ENCODE data around the gene STAU1.
"Not testable (repeated sequence)": the region's sequence is repeated elsewhere in the genome, so short reads cannot be mapped to it uniquely, and the experiment has no call there.

The STAU1 gene

DNA sequence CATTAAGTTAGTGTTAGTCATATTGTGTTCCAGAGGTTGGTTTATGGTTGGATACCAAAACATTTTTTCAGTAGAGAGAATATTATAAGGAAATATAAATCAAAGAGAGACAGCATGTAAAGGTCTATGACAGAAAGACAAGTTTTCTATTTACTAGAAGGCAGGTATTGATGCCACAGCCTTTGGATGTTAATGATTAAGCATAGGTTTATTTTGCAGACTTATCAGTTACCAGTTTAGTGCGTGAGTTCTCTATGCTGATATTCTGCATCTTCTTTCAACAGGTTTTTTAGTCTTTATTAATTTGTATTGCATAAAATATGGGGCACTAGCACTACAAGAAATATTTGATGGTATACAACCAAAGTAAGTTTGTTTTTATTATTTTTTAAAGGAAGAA is 96.4 kb downstream of the STAU1 start:
- H3K36me3 ChIP-seq (ENCODE audit: control insufficient read depth in 2 of 2, insufficient read depth in 2 of 2, low read length in 2 of 2) = peaks cover 62 to 64% of the 10 kb centered on the region in 2 donors
- H3K4me1 ChIP-seq (ENCODE audit: control insufficient read depth in 2 of 2, insufficient read depth in 2 of 2, low read length in 2 of 2) = no peaks in the 10 kb centered on the region
- H3K9me3 ChIP-seq (ENCODE audit: control insufficient read depth in 2 of 2, low read length in 2 of 2) = no peaks in the 10 kb centered on the region
- no peaks in the 10 kb centered on the region for H3K27me3 ChIP-seq (ENCODE audit: control insufficient read depth in 2 of 2, insufficient read depth in 2 of 2, low read length in 2 of 2)
- no peak overlapping the region for H3K9ac ChIP-seq (ENCODE audit: low read depth in 1 of 2, low read length in 2 of 2)
- H3K4me3 ChIP-seq (ENCODE audit: low read length in 2 of 2) = no peak overlapping the region
- no peak overlapping the region for H3K27ac ChIP-seq (ENCODE audit: low read depth in 2 of 2, low read length in 2 of 2)

DNA sequence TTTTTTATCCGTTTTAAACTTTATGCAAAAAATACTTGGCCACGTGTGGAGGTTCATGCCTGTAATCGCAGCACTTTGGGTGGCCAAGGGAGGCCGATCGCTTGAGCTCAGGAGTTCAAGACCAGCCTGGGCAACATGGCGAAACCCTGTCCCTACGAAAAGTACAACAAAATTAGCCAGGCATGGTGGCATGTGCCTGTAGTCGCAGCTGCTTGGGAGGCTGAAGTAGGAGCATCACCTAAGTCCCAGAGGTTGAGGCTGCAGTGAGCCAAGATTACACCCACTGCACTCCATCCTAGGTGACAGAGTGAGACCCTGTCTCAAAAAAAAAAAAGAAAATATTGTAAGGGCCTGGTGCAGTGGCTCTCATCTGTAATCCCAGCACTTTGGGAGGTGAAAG is 97.0 kb downstream of the STAU1 start:
- peaks cover 56 to 61% of the 10 kb centered on the region in 2 donors for H3K36me3 ChIP-seq (ENCODE audit: control insufficient read depth in 2 of 2, insufficient read depth in 2 of 2, low read length in 2 of 2)

DNA sequence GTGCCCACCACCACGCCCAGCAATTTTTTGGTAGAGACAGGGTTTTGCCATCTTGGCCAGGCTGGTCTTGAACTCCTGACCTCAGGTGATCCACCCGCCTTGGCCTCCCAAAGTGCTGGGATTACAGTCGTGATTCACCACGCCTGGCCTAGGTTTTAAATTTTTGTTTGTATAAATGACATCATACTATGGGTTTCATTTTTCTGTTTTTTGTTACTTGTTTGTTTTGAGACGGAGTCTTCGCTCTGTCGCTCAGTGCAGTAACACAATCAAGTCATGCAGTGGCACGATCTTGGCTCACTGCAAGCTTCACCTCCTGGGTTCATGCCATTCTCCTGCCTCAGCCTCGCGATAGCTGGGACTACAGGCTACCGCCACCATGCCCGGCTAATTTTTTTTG is 105.8 kb downstream of the STAU1 start:
- peaks cover 42 to 47% of the 10 kb centered on the region in 2 donors for H3K36me3 ChIP-seq (ENCODE audit: control insufficient read depth in 2 of 2, insufficient read depth in 2 of 2, low read length in 2 of 2)
- H3K27me3 ChIP-seq (ENCODE audit: control insufficient read depth in 2 of 2, insufficient read depth in 2 of 2, low read length in 2 of 2); H3K27ac ChIP-seq (ENCODE audit: low read depth in 2 of 2, low read length in 2 of 2); H3K9me3 ChIP-seq (ENCODE audit: control insufficient read depth in 2 of 2, low read length in 2 of 2); H3K4me3 ChIP-seq (ENCODE audit: low read length in 2 of 2); H3K4me1 ChIP-seq (ENCODE audit: control insufficient read depth in 2 of 2, insufficient read depth in 2 of 2, low read length in 2 of 2); H3K9ac ChIP-seq (ENCODE audit: low read depth in 1 of 2, low read length in 2 of 2): not testable (repeated sequence)

More for the DNA sequence above, 97.0 kb downstream of the STAU1 start:
- no peaks in the 10 kb centered on the region for H3K9me3 ChIP-seq (ENCODE audit: control insufficient read depth in 2 of 2, low read length in 2 of 2)
- H3K27ac ChIP-seq (ENCODE audit: low read depth in 2 of 2, low read length in 2 of 2) = no peak overlapping the region
- H3K4me3 ChIP-seq (ENCODE audit: low read length in 2 of 2) = no peak overlapping the region
- no peaks in the 10 kb centered on the region for H3K27me3 ChIP-seq (ENCODE audit: control insufficient read depth in 2 of 2, insufficient read depth in 2 of 2, low read length in 2 of 2)
- no peak overlapping the region for H3K9ac ChIP-seq (ENCODE audit: low read depth in 1 of 2, low read length in 2 of 2)
- H3K4me1 ChIP-seq (ENCODE audit: control insufficient read depth in 2 of 2, insufficient read depth in 2 of 2, low read length in 2 of 2) = no peaks in the 10 kb centered on the region

DNA sequence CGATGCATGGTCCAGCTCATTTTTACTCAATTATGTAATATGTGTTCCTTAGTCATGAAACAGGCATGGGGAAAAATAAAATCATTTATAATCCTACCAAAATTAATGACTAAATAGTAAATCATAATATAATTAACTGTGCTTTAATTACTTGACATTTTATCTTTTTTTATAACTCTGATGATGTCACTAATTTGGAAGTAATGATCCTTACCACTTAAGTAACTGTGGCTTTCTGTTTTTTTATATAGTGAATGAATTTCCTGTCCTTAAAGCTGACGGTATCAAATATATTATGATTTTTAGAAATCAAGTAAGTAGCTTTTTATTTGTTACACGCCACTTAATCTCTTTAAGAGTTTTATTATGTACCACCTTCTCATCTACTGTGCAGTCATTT is 109.8 kb downstream of the STAU1 start:
- Histone ChIP-seq H3K27ac (ENCODE audit: low read depth in 2 of 2, low read length in 2 of 2) (no peak overlapping the region), H3K4me1 (ENCODE audit: control insufficient read depth in 2 of 2, insufficient read depth in 2 of 2, low read length in 2 of 2) (no peaks in the 10 kb centered on the region), H3K9me3 (ENCODE audit: control insufficient read depth in 2 of 2, low read length in 2 of 2) (no peaks in the 10 kb centered on the region), H3K27me3 (ENCODE audit: control insufficient read depth in 2 of 2, insufficient read depth in 2 of 2, low read length in 2 of 2) (no peaks in the 10 kb centered on the region), H3K4me3 (ENCODE audit: low read length in 2 of 2) (no peak overlapping the region), H3K9ac (ENCODE audit: low read depth in 1 of 2, low read length in 2 of 2) (no peak overlapping the region), H3K36me3 (ENCODE audit: control insufficient read depth in 2 of 2, insufficient read depth in 2 of 2, low read length in 2 of 2) (peaks cover 32 to 48% of the 10 kb centered on the region in 2 donors)

DNA sequence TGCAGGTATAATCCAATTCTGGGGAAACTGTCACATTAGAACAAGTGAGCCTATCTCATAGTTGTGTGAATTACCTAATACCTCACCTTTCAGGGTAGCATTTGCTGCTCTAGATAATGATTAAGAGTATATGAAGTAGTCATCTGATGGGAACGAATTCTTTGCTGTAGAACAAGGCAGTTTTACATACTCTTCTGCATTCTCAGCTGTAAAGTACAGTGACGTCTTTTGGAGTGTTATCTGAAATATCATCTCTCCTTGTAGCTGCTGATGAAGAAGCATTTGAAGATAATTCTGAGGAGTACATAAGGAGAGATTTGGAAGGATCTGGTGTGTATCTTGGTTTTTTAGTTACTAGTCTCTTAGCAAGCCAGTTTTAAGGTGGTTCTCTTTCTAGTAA is 113.6 kb downstream of the STAU1 start:
- Histone ChIP-seq H3K36me3 (ENCODE audit: control insufficient read depth in 2 of 2, insufficient read depth in 2 of 2, low read length in 2 of 2) (peaks cover 36 to 59% of the 10 kb centered on the region in 2 donors), H3K9me3 (ENCODE audit: control insufficient read depth in 2 of 2, low read length in 2 of 2) (no peaks in the 10 kb centered on the region), H3K4me1 (ENCODE audit: control insufficient read depth in 2 of 2, insufficient read depth in 2 of 2, low read length in 2 of 2) (no peaks in the 10 kb centered on the region), H3K27ac (ENCODE audit: low read depth in 2 of 2, low read length in 2 of 2) (no peak overlapping the region), H3K9ac (ENCODE audit: low read depth in 1 of 2, low read length in 2 of 2) (no peak overlapping the region), H3K27me3 (ENCODE audit: control insufficient read depth in 2 of 2, insufficient read depth in 2 of 2, low read length in 2 of 2) (no peaks in the 10 kb centered on the region), H3K4me3 (ENCODE audit: low read length in 2 of 2) (no peak overlapping the region)
